ENCODE measurements around the gene SH3RF3. TPM values are rescaled to one million over a fixed set of nuclear protein-coding genes. Genes with fewer than 3 reads are reported as not detected.

The SH3RF3 gene
- total RNA-seq, 1 donor from 2014 or later = 59.5 TPM

GRCh38 chr2:109458512-109458911 lies 329.5 kb downstream of the SH3RF3 start:
- H3K9me3 Mint-ChIP-seq (ENCODE audit: low read depth) = peaks cover 4% of the 10 kb centered on the region
- no peak for TF ChIP-seq CTCF (IDR thresholded peaks at IDR 0.05)
- H3K4me1 Mint-ChIP-seq (ENCODE audit: low read depth) = peaks cover 68% of the 10 kb centered on the region
- H3K36me3 Mint-ChIP-seq (ENCODE audit: low read depth) = peaks cover 25% of the 10 kb centered on the region
- DNase-seq (ENCODE audit: low spot score) = no peak
- H3K27me3 Mint-ChIP-seq (ENCODE audit: low read depth) = no peaks in the 10 kb centered on the region
- H3K27ac Mint-ChIP-seq (ENCODE audit: unreplicated experiment) = peak overlapping the region; percentile 96
- peak overlapping the region; percentile 20 for H3K4me3 Mint-ChIP-seq (ENCODE audit: unreplicated experiment)

GRCh38 chr2:109459485-109459884 lies 330.5 kb downstream of the SH3RF3 start:
- Mint-ChIP-seq H3K36me3 (ENCODE audit: low read depth) (peaks cover 23% of the 10 kb centered on the region), H3K4me3 (ENCODE audit: unreplicated experiment) (no peak overlapping the region), H3K27ac (ENCODE audit: unreplicated experiment) (peak overlapping the region; percentile 96), H3K4me1 (ENCODE audit: low read depth) (peaks cover 62% of the 10 kb centered on the region), H3K9me3 (ENCODE audit: low read depth) (peaks cover 4% of the 10 kb centered on the region), H3K27me3 (ENCODE audit: low read depth) (no peaks in the 10 kb centered on the region)
- no peak for TF ChIP-seq CTCF (IDR thresholded peaks at IDR 0.05)
- DNase-seq (ENCODE audit: low spot score) = no peak

- Mint-ChIP-seq H3K9me3 (ENCODE audit: low read depth) (peaks cover 8% of the 10 kb centered on the region), H3K27me3 (ENCODE audit: low read depth) (no peaks in the 10 kb centered on the region), H3K36me3 (ENCODE audit: low read depth) (peaks cover 27% of the 10 kb centered on the region), H3K4me3 (ENCODE audit: unreplicated experiment) (no peak overlapping the region), H3K27ac (ENCODE audit: unreplicated experiment) (peak overlapping the region; percentile 96), H3K4me1 (ENCODE audit: low read depth) (peaks cover 59% of the 10 kb centered on the region)
- DNase-seq (ENCODE audit: low spot score) = peak; percentile 36
- TF ChIP-seq CTCF (IDR thresholded peaks at IDR 0.05) = no peak
Measured at GRCh38 chr2:109460553-109461324, 331.7 kb downstream of the SH3RF3 start.

- no peak overlapping the region for H3K27ac Mint-ChIP-seq (ENCODE audit: unreplicated experiment)
- H3K27me3 Mint-ChIP-seq (ENCODE audit: low read depth) = no peaks in the 10 kb centered on the region
Measured at GRCh38 chr2:109463236-109463635, 334.2 kb downstream of the SH3RF3 start.

GRCh38 chr2:109463891-109464290 lies 334.9 kb downstream of the SH3RF3 start:
- peaks cover 8% of the 10 kb centered on the region for H3K9me3 Mint-ChIP-seq (ENCODE audit: low read depth)
- H3K4me3 Mint-ChIP-seq (ENCODE audit: unreplicated experiment) = no peak overlapping the region
- peaks cover 58% of the 10 kb centered on the region for H3K4me1 Mint-ChIP-seq (ENCODE audit: low read depth)
- TF ChIP-seq CTCF (IDR thresholded peaks at IDR 0.05) = no peak
- H3K27ac Mint-ChIP-seq (ENCODE audit: unreplicated experiment) = peak overlapping the region; percentile 63
- no peaks in the 10 kb centered on the region for H3K27me3 Mint-ChIP-seq (ENCODE audit: low read depth)
- DNase-seq (ENCODE audit: low spot score) = peak; percentile 13
- peaks cover 23% of the 10 kb centered on the region for H3K36me3 Mint-ChIP-seq (ENCODE audit: low read depth)

More at GRCh38 chr2:109463236-109463635, 334.2 kb downstream of the SH3RF3 start:
- peaks cover 58% of the 10 kb centered on the region for H3K4me1 Mint-ChIP-seq (ENCODE audit: low read depth)
- DNase-seq (ENCODE audit: low spot score) = peak; percentile 21
- no peak overlapping the region for H3K4me3 Mint-ChIP-seq (ENCODE audit: unreplicated experiment)
- TF ChIP-seq CTCF (IDR thresholded peaks at IDR 0.05) = no peak
- H3K36me3 Mint-ChIP-seq (ENCODE audit: low read depth) = peaks cover 23% of the 10 kb centered on the region
- peaks cover 8% of the 10 kb centered on the region for H3K9me3 Mint-ChIP-seq (ENCODE audit: low read depth)

All from chondrocyte (in vitro differentiated cells).